B cell (primary cell): ENCODE measurements around the gene AKT1. TPM values are rescaled to one million over a fixed set of nuclear protein-coding genes. Genes with fewer than 3 reads are reported as not detected.

ENCODE experiments used
- ATAC-seq: fragments of 200-7000 bp; cut with Tn5 transposase; one replicate; pipeline ENCODE4 v1.10.0; 2021; ENCODE audit warnings: low read depth, mild to moderate bottlenecking, moderate number of reproducible peaks, moderate library complexity
- CTCF ChIA-PET: fragments of 350-600 bp; sonication (Branson Sonifier 250); formaldehyde crosslinking; loops from one replicate; lab custom pipeline; 2021; ENCODE audit warnings: antibody characterized with exemption, inconsistent platforms; lab: Charles Lee
- POLR2A ChIA-PET: fragments of 350-600 bp; sonication (Branson Sonifier 250); formaldehyde crosslinking; loops from one replicate; lab custom pipeline; 2021; ENCODE audit warnings: antibody characterized with exemption; lab: Charles Lee
- DNase-seq: peaks from one replicate; pipeline ENCODE4 v3.0.0; 2013
- H2AFZ ChIP-seq: 2 replicates; pipeline ENCODE4 v1.6.1; 2012; ENCODE audit warnings: mild to moderate bottlenecking, low read depth, low read length; ENCODE audit not compliant: insufficient read depth, poor library complexity, severe bottlenecking
- H3K27ac ChIP-seq, 2 donors: 1 replicate in 1 of 2; 2 replicates in 1 of 2; pipeline ENCODE4 v1.5.1; 2012 to 2013; ENCODE audit warnings: low read length in 2 of 2, mild to moderate bottlenecking in 2 of 2, moderate library complexity in 1 of 2
- H3K27me3 ChIP-seq, 4 experiments: fragments of 200-600 bp in 1 of 4; sonication (generic) in 1 of 4; replicated peaks in 1 of 4; 1 replicate in 2 of 4; 2 replicates in 2 of 4; pipeline versions ENCODE4 v1.6.1 to v1.7.0; 2013 to 2016; ENCODE audit warnings: low read length in 3 of 4, mild to moderate bottlenecking in 2 of 4, mixed read lengths in 1 of 4, moderate library complexity in 1 of 4; ENCODE audit not compliant: insufficient read depth in 4 of 4, control insufficient read depth in 3 of 4; ENCODE audit errors: control extremely low read depth in 1 of 4
- H3K36me3 ChIP-seq, 2 experiments: replicated peaks in 1 of 2; 1 replicate in 1 of 2; 2 replicates in 1 of 2; pipeline versions ENCODE4 v1.6.1 to v1.7.1; 2013; ENCODE audit warnings: low read length in 1 of 2; ENCODE audit not compliant: insufficient read depth in 2 of 2, control insufficient read depth in 1 of 2; ENCODE audit errors: control extremely low read depth in 1 of 2, extremely low read depth in 1 of 2
- H3K4me1 ChIP-seq, 2 donors: fragments of 200-600 bp in 1 of 2; sonication (generic) in 1 of 2; 1 replicate in 1 of 2; 2 replicates in 1 of 2; pipeline versions ENCODE4 v1.5.1 to v1.6.1; 2013 to 2017; ENCODE audit warnings: low read length in 2 of 2; ENCODE audit not compliant: control insufficient read depth in 2 of 2, insufficient read depth in 2 of 2
- H3K4me2 ChIP-seq: replicated peaks from 2 replicates; pipeline ENCODE3; 2012; ENCODE audit warnings: mild to moderate bottlenecking, low read depth, low read length; ENCODE audit not compliant: poor library complexity, severe bottlenecking
- H3K4me3 ChIP-seq, 5 experiments: fragments of 200-600 bp in 1 of 5; sonication (generic) in 1 of 5; 1 replicate in 3 of 5; 2 replicates in 2 of 5; pipeline versions ENCODE4 v1.5.1 to v1.7.0; 2011 to 2016; ENCODE audit warnings: low read length in 4 of 5, mild to moderate bottlenecking in 4 of 5, low read depth in 2 of 5, control low read depth in 1 of 5, moderate library complexity in 1 of 5; ENCODE audit not compliant: insufficient read depth in 1 of 5; ENCODE audit errors: control extremely low read depth in 1 of 5, extremely low read depth in 1 of 5
- H3K79me2 ChIP-seq: fragments of 200-600 bp; sonication (generic); one replicate; pipeline ENCODE4 v1.6.0; 2016; ENCODE audit warnings: low read length; ENCODE audit not compliant: control insufficient read depth, insufficient read depth
- H3K9ac ChIP-seq: fragments of 200-600 bp; sonication (generic); 2 replicates; pipeline ENCODE4 v1.6.1; 2017; ENCODE audit warnings: mild to moderate bottlenecking, low read length, moderate library complexity
- H3K9me3 ChIP-seq, 3 donors: one replicate each; pipeline versions ENCODE4 v1.6.1 to v1.7.1; 2013; ENCODE audit warnings: low read length in 2 of 3; ENCODE audit not compliant: control insufficient read depth in 2 of 3, insufficient read depth in 1 of 3; ENCODE audit errors: control extremely low read depth in 1 of 3
- H4K20me1 ChIP-seq: 2 replicates; pipeline ENCODE4 v1.6.0; 2012; ENCODE audit warnings: mild to moderate bottlenecking, low read length; ENCODE audit not compliant: insufficient read depth, control insufficient read depth, poor library complexity, severe bottlenecking
- H3K27ac Mint-ChIP-seq: one replicate; pipeline ENCODE4 v1.8.0; 2021; ENCODE audit warnings: mixed read lengths
- H3K27me3 Mint-ChIP-seq: one replicate; pipeline ENCODE4 v1.8.0; 2021; ENCODE audit warnings: mixed read lengths
- H3K4me1 Mint-ChIP-seq: one replicate; pipeline ENCODE4 v1.8.0; 2021; ENCODE audit warnings: mixed read lengths
- H3K4me3 Mint-ChIP-seq: one replicate; pipeline ENCODE4 v1.8.0; 2021; ENCODE audit warnings: mixed read lengths
- H3K9me3 Mint-ChIP-seq: one replicate; pipeline ENCODE4 v1.8.0; 2022; ENCODE audit warnings: mixed read lengths; ENCODE audit not compliant: insufficient read depth
- CTCF ChIP-seq: fragments of 200-600 bp; IDR thresholded peaks from one replicate; pipeline ENCODE4 v1.8.0; 2022; ENCODE audit warnings: antibody characterized with exemption, mild to moderate bottlenecking
- EZH2 ChIP-seq: IDR thresholded peaks from 2 replicates; pipeline ENCODE4 v1.6.1; 2012; ENCODE audit warnings: borderline replicate concordance, low read depth, mild to moderate bottlenecking, moderate library complexity, low read length; ENCODE audit not compliant: insufficient read depth, poor library complexity, severe bottlenecking
- WGBS: methylation state at CpG from one replicate; pipeline ENCODE4 v1.1.5; 2013; ENCODE audit warnings: missing lambda C conversion rate; ENCODE audit not compliant: insufficient coverage; 5-methylcytosine and 5-hydroxymethylcytosine counted together
- intact Hi-C: fragments of 100-400 bp; cut with micrococcal nuclease; formaldehyde crosslinking; loops from one replicate; pipeline ENCODE4 v1.10.0; 2022
- polyA plus RNA-seq: library from polyadenylated mRNA; depleted of rRNA; stranded (reverse); fragments of >200 nt; gene quantifications from 2 replicates; pipeline ENCODE4 v1.2.3, GENCODE V29; 2012
- total RNA-seq, 2 donors: library from RNA; stranded (reverse); fragments of 120-200 nt in 1 of 2; gene quantifications; 1 replicate in 1 of 2; 2 replicates in 1 of 2; pipeline versions ENCODE4 v1.2.3 to v1.2.4, GENCODE V29; 2013 to 2022

AKT1 gene
- total and polyA plus RNA-seq, 2 donors (not counting 1 experiment from before 2014, with no cell fraction given), result 71.1 to 90.1 TPM

- Histone ChIP-seq H3K4me1 (peaks cover 26 to 47% of the 10 kb centered on the region in 2 donors), H4K20me1 (peaks cover 40% of the 10 kb centered on the region), H3K79me2 (peaks cover 40% of the 10 kb centered on the region), H3K4me3 (peak overlapping the region in 4 of 5 experiments; percentile 45 to 59 (median 56)), H3K27ac (peak overlapping the region; percentile 76 to 81), H2AFZ (peak overlapping the region; percentile 48), H3K36me3 (peaks cover 0 to 12% of the 10 kb centered on the region in 2 experiments), H3K9ac (peak overlapping the region; percentile 67), H3K9me3 (no peaks in the 10 kb centered on the region), H3K4me2 (peak overlapping the region; percentile 95), H3K27me3 (no peaks in the 10 kb centered on the region)
- no peak for TF ChIP-seq CTCF
- no peak for TF ChIP-seq EZH2
- Mint-ChIP-seq H3K4me3 (peak overlapping the region; percentile 79), H3K27me3 (no peaks in the 10 kb centered on the region), H3K27ac (peak overlapping the region; percentile 86), H3K9me3 (no peaks in the 10 kb centered on the region), H3K4me1 (peaks cover 51% of the 10 kb centered on the region)
- peak; percentile 50 for ATAC-seq
- intact Hi-C loops, result loop anchor here (1.0 to 2.0 kb wide), 2 partner anchors 31 to 43 kb away; partner anchors contain the start of gene SIVA1
- ChIA-PET POLR2A (interaction anchor here (0.5 kb wide), 1 partner anchor 249 kb away, joined by 6 read pairs; no protein-coding TSS in a partner anchor), CTCF (interaction anchor here (1.3 to 1.5 kb wide), 2 partner anchors 18 to 30 kb away, joined by 3 to 4 read pairs; no protein-coding TSS in a partner anchor)
- 5% methylated on average over 48 of the region's 55 CpGs for WGBS
- DNase-seq, result peak; percentile 77
Observed at GRCh38 chr14:104795781-104796686, 486 bp upstream of the AKT1 start.
